Left kidney (tissue), 8 donors: Measurements from ENCODE around the gene DRD3. TPM values are rescaled to one million over a fixed set of nuclear protein-coding genes. Genes with fewer than 3 reads are reported as not detected.

ENCODE experiments used
- DNase-seq: peaks from one replicate; pipeline ENCODE4 v3.0.0-alpha.2; 2013
- long read RNA-seq, 8 donors: transcript quantifications; one replicate each; lab custom pipeline, GENCODE V29; 2026
- polyA plus RNA-seq: library from polyadenylated mRNA; unstranded; fragments of 120-200 nt; gene quantifications from one replicate; pipeline ENCODE4 v1.2.1, GENCODE V29; 2013; ENCODE audit not compliant: insufficient read length

Gene DRD3
- not detected for polyA plus RNA-seq
- long read RNA-seq, donor 1, result 0 reads
- long read RNA-seq, donor 2, result 0 reads
- long read RNA-seq, donor 3, result 0 reads
- long read RNA-seq, donor 4, result 0 reads
- long read RNA-seq, donor 5, result 0 reads
- long read RNA-seq, donor 6, result 0 reads
- long read RNA-seq, donor 7, result 0 reads
- long read RNA-seq, donor 8, result 0 reads

- peak; percentile 85 for DNase-seq
Measured at GRCh38 chr3:114178770-114179368, at the start of gene DRD3. DRD3 (minus strand) TSS chr3:114179052; CDS start chr3:114171992, 7,060 bp downstream.

GRCh38 chr3:114227076-114227475 lies 48.2 kb upstream of the DRD3 start:
- no peak for DNase-seq

GRCh38 chr3:114226313-114226712 lies 47.5 kb upstream of the DRD3 start:
- no peak for DNase-seq

- DNase-seq, result no peak
Measured at GRCh38 chr3:114223143-114223542, 44.3 kb upstream of the DRD3 start.

GRCh38 chr3:114221881-114222264 lies 43.0 kb upstream of the DRD3 start:
- no peak for DNase-seq

- no peak for DNase-seq
Measured at GRCh38 chr3:114221165-114221880, 42.5 kb upstream of the DRD3 start.

GRCh38 chr3:114219741-114220140 lies 40.9 kb upstream of the DRD3 start:
- no peak for DNase-seq

- no peak for DNase-seq
Measured at GRCh38 chr3:114218578-114219185, 39.8 kb upstream of the DRD3 start.

- DNase-seq, result no peak
Measured at GRCh38 chr3:114218006-114218405, 39.2 kb upstream of the DRD3 start.

GRCh38 chr3:114217266-114217665 lies 38.4 kb upstream of the DRD3 start:
- DNase-seq, result no peak

- DNase-seq, result no peak
Measured at GRCh38 chr3:114216186-114216970, 37.5 kb upstream of the DRD3 start.

GRCh38 chr3:114214542-114215341 lies 35.9 kb upstream of the DRD3 start:
- DNase-seq, result no peak

GRCh38 chr3:114213627-114214541 lies 35.0 kb upstream of the DRD3 start:
- DNase-seq, result peak; percentile 46

GRCh38 chr3:114213292-114213626 lies 34.4 kb upstream of the DRD3 start:
- DNase-seq, result peak; percentile 3

- no peak for DNase-seq
Measured at GRCh38 chr3:114212646-114213045, 33.8 kb upstream of the DRD3 start.

GRCh38 chr3:114207768-114208167 lies 28.9 kb upstream of the DRD3 start:
- DNase-seq, result no peak

- DNase-seq, result no peak
Measured at GRCh38 chr3:114206342-114206741, 27.5 kb upstream of the DRD3 start.

GRCh38 chr3:114205541-114205940 lies 26.7 kb upstream of the DRD3 start:
- DNase-seq, result no peak

GRCh38 chr3:114194750-114195149 lies 15.9 kb upstream of the DRD3 start:
- DNase-seq, result no peak

GRCh38 chr3:114192136-114192535 lies 13.3 kb upstream of the DRD3 start:
- no peak for DNase-seq
